GM12865 (cell line): ENCODE measurements around the gene NPR3.

ENCODE experiments used
- DNase-seq: peaks from one replicate; pipeline ENCODE4 v3.0.0; 2010; ENCODE audit warnings: low read depth
- H3K4me3 ChIP-seq: 2 replicates; pipeline ENCODE4 v1.5.1; 2011; ENCODE audit warnings: mild to moderate bottlenecking, low read depth, low read length, control low read depth
- CTCF ChIP-seq: IDR thresholded peaks from 2 replicates; pipeline ENCODE4 v1.5.1; 2011; ENCODE audit warnings: low read length, control low read depth, low read depth, inconsistent platforms; ENCODE audit not compliant: insufficient read depth; ENCODE audit errors: missing control alignments

Gene NPR3

DNA sequence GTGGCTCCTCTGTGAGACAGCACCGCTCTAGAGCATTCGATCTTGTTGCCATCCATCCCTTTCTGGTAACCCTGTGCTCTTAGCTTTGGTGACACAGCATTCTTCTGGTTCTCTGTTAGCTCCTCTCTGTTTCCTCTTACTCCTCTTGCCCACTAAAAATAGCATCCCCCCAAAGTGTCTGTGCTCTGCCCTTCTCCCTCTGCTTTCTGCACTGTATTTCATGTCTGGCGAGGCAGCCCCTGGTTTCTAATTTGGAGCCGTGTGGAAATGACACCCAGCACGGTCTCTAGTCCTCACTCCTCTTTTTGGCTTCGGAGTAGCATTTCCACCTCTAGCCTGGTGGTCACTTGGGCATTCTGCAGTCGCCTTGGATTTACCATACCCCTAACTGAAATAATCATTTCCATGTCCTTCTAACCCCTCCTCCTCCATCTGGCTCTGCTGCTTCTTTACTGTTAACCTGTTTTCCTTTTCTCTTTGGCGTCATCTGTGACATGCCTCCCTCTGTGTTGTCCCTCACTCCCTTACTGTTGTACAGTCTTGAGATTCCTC lies 23.8 kb downstream of the NPR3 start:
- TF ChIP-seq CTCF, result no peak
- no peak for DNase-seq
- no peak overlapping the region for H3K4me3 ChIP-seq

DNA sequence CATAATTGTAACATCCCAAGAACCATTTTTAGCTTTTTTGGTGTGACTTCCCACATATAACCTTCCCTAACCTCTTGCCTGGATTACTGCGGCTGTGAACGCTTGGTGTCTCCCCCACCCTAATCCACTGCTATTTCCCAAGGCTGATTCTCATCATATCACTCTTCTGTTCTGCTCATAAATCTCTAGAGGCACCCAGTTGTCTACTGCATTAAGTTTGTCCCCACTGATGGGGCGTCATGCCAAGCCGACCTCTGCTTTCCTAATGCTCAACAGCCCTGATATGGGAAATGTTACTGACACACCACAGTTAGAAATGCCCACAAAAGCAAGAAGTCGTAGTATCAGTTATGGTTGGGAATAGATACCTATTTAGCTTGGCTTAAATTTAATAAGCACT lies 24.4 kb downstream of the NPR3 start:
- TF ChIP-seq CTCF, result no peak
- no peak overlapping the region for H3K4me3 ChIP-seq

GRCh38 chr5:32736842-32737241 lies 25.7 kb downstream of the NPR3 start:
- no peak for TF ChIP-seq CTCF
- no peak for DNase-seq
- H3K4me3 ChIP-seq, result no peak overlapping the region

More for the DNA sequence above, 24.4 kb downstream of the NPR3 start:
- no peak for DNase-seq

DNA sequence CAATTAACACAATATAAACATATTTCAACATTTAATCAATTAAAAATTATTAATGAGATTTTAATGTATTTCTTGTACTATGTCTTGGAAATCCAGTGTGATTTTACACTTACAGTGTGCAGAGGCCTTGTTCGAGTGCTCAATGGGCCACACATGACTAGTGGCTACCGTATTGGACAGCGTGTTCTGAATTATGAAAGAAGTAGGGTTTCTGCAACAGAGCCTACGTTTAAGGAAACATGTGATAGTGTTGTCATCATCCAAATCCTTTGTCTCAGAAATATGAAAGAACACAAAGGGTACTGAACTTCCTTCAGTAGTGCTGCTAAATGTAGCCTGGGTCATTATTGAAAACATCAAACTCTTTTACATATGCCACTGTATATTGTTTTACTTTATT lies 29.5 kb downstream of the NPR3 start:
- no peak for DNase-seq
- TF ChIP-seq CTCF, result no peak
- H3K4me3 ChIP-seq, result no peak overlapping the region

- DNase-seq, result no peak
- no peak for TF ChIP-seq CTCF
- no peak overlapping the region for H3K4me3 ChIP-seq
Observed at GRCh38 chr5:32745317-32745716, 34.2 kb downstream of the NPR3 start.

DNA sequence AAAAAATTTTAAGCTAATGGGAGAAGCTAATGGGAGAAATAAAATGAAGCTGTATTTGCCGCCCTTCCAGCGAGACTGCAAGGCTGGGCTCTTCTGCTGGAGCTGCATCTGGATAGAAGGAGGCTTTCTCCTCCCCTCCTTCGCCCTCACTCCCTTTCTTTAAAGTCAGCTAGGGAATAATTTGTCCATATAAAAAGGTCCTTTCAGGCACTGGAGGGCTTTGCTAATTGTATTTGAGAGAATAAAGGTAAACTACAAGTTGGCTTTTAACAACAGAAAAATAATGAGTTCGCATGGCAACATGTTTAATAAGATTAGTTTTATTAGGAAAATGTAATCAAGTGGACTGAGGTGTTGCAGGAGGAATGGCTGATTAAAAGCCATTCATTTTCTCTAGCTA lies 41.3 kb downstream of the NPR3 start:
- H3K4me3 ChIP-seq, result no peak overlapping the region
- no peak for DNase-seq
- no peak for TF ChIP-seq CTCF

DNA sequence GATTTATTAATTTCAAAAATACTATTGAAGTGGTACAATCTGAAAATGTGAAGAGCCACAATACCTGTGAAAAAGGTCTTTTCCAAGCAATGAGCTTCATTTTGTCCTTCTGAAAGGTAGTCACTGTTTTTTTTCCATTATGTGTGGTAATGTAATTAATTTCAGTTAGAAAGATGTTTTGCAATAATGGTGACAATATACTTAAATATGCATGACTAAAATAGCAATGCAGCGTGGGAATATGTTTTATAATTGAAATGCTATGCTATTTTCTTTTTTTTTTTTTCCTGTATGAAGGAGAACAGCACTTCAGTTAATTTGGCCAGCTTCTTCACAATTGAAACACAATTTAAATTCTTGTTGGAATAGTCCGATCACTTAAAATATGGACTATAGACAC lies 41.9 kb downstream of the NPR3 start:
- H3K4me3 ChIP-seq, result no peak overlapping the region
- DNase-seq, result no peak
- no peak for TF ChIP-seq CTCF
